IMR-90 (cell line): ENCODE data around the gene FOCAD. TPM values are rescaled to one million over a fixed set of nuclear protein-coding genes. Genes with fewer than 3 reads are reported as not detected.

Experiments used
- ATAC-seq: fragments of 200-7000 bp; cut with Tn5 transposase; 2 replicates; pipeline ENCODE4 v1.9.1; 2020; ENCODE audit warnings: low read depth, mild to moderate bottlenecking, moderate library complexity
- BruUV-seq: library from RNA; stranded (reverse); fragments of 400-500 nt; replicated peaks from 2 replicates; lab custom pipeline; 2021; lab: Mats Ljungman, UMichigan
- CTCF ChIA-PET: fragments of 300-600 bp; formaldehyde crosslinking; extraction: SDS; loops from one replicate; lab custom pipeline; 2021; ENCODE audit warnings: antibody characterized with exemption; lab: Yijun Ruan, JAX
- POLR2A ChIA-PET: fragments of 300-600 bp; sonication (Branson Sonifier 250); formaldehyde crosslinking; loops from one replicate; lab custom pipeline; 2022; ENCODE audit warnings: antibody characterized with exemption; ENCODE audit not compliant: unreplicated experiment; lab: Charles Lee
- DNase-seq: peaks from one replicate; pipeline ENCODE4 v3.0.0; 2013
- H2AFZ ChIP-seq: replicated peaks from 2 replicates; pipeline ENCODE3; 2013; ENCODE audit warnings: low read length, mild to moderate bottlenecking; ENCODE audit not compliant: poor library complexity
- H2AK5ac ChIP-seq: 2 replicates; pipeline ENCODE4 v1.6.1; 2013; ENCODE audit warnings: low read depth, low read length, inconsistent platforms
- H2AK9ac ChIP-seq: replicated peaks from 2 replicates; pipeline ENCODE3; 2013; ENCODE audit warnings: mild to moderate bottlenecking, low read depth, low read length, moderate library complexity; ENCODE audit not compliant: poor library complexity
- H2BK120ac ChIP-seq: 2 replicates; pipeline ENCODE4 v1.6.1; 2013; ENCODE audit warnings: low read depth, low read length, inconsistent platforms
- H2BK15ac ChIP-seq: 3 replicates; pipeline ENCODE4 v1.6.1; 2013; ENCODE audit warnings: low read depth, low read length, inconsistent platforms
- H2BK20ac ChIP-seq: 2 replicates; pipeline ENCODE4 v1.6.1; 2013; ENCODE audit warnings: low read depth, mild to moderate bottlenecking, inconsistent platforms, low read length, moderate library complexity
- H2BK5ac ChIP-seq: 2 replicates; pipeline ENCODE4 v1.6.1; 2013; ENCODE audit warnings: mild to moderate bottlenecking, low read depth, low read length, inconsistent platforms; ENCODE audit not compliant: poor library complexity, severe bottlenecking
- H3K14ac ChIP-seq: replicated peaks from 2 replicates; pipeline ENCODE4 v1.6.1; 2013; ENCODE audit warnings: low read depth, low read length, inconsistent platforms
- H3K18ac ChIP-seq: 2 replicates; pipeline ENCODE4 v1.6.1; 2013; ENCODE audit warnings: low read depth, low read length, control low read depth
- H3K23ac ChIP-seq: 2 replicates; pipeline ENCODE4 v1.6.1; 2013; ENCODE audit warnings: low read depth, low read length, inconsistent platforms
- H3K27ac ChIP-seq: 2 replicates; pipeline ENCODE4 v1.5.1; 2013; ENCODE audit warnings: mild to moderate bottlenecking, control low read depth, low read length; ENCODE audit not compliant: insufficient read depth
- H3K27me3 ChIP-seq: 2 replicates; pipeline ENCODE4 v1.6.1; 2013; ENCODE audit warnings: low read length; ENCODE audit not compliant: control insufficient read depth, insufficient read depth
- H3K36me3 ChIP-seq: 2 replicates; pipeline ENCODE4 v1.6.1; 2013; ENCODE audit warnings: low read length, mixed read lengths; ENCODE audit not compliant: control insufficient read depth, insufficient read depth
- H3K4ac ChIP-seq: 2 replicates; pipeline ENCODE4 v1.6.1; 2013; ENCODE audit warnings: low read depth, low read length, inconsistent platforms
- H3K4me1 ChIP-seq: 2 replicates; pipeline ENCODE4 v1.6.1; 2013; ENCODE audit warnings: low read length, mixed read lengths; ENCODE audit not compliant: control insufficient read depth, insufficient read depth
- H3K4me2 ChIP-seq: 2 replicates; pipeline ENCODE4 v1.6.1; 2013; ENCODE audit warnings: low read depth, mild to moderate bottlenecking, control low read depth, low read length, moderate library complexity
- H3K4me3 ChIP-seq: 2 replicates; pipeline ENCODE4 v1.5.1; 2013; ENCODE audit warnings: low read depth, mild to moderate bottlenecking, control low read depth, low read length, moderate library complexity; ENCODE audit not compliant: insufficient read depth
- H3K56ac ChIP-seq: 2 replicates; pipeline ENCODE4 v1.6.1; 2013; ENCODE audit warnings: low read length, inconsistent platforms; ENCODE audit not compliant: insufficient read depth; ENCODE audit errors: extremely low read depth
- H3K79me1 ChIP-seq, 2 experiments: 2 replicates each; pipeline ENCODE4 v1.6.1; 2013; ENCODE audit warnings: low read length in 2 of 2, inconsistent platforms in 1 of 2, low read depth in 1 of 2
- H3K9ac ChIP-seq: 2 replicates; pipeline ENCODE4 v1.6.1; 2013; ENCODE audit warnings: low read depth, low read length, control low read depth
- H3K9me1 ChIP-seq: 2 replicates; pipeline ENCODE4 v1.6.1; 2013; ENCODE audit warnings: low read length, inconsistent platforms; ENCODE audit not compliant: insufficient read depth
- H3K9me3 ChIP-seq: 2 replicates; pipeline ENCODE4 v1.6.1; 2013; ENCODE audit warnings: low read length; ENCODE audit not compliant: control insufficient read depth, insufficient read depth
- H4K20me1 ChIP-seq: 2 replicates; pipeline ENCODE4 v1.6.1; 2013; ENCODE audit warnings: low read length, inconsistent platforms; ENCODE audit not compliant: insufficient read depth
- H4K5ac ChIP-seq: 2 replicates; pipeline ENCODE4 v1.6.1; 2013; ENCODE audit warnings: mild to moderate bottlenecking, low read depth, low read length, control low read depth
- H4K8ac ChIP-seq, 2 experiments: 2 replicates each; pipeline ENCODE4 v1.6.1; 2013; ENCODE audit warnings: low read depth in 2 of 2, low read length in 2 of 2, control low read depth in 1 of 2, inconsistent platforms in 1 of 2
- H4K91ac ChIP-seq: 2 replicates; pipeline ENCODE4 v1.6.1; 2013; ENCODE audit warnings: low read depth, low read length, inconsistent platforms; ENCODE audit not compliant: insufficient read depth
- BHLHE40 ChIP-seq: fragments of 150-350 bp; IDR thresholded peaks from 2 replicates; pipeline ENCODE4 v1.6.1; 2016; ENCODE audit warnings: mild to moderate bottlenecking, low read depth, low read length
- CHD1 ChIP-seq: IDR thresholded peaks from 2 replicates; pipeline ENCODE4 v1.6.1; 2012; ENCODE audit warnings: low read depth, low read length, improper control_type of control experiment
- CTCF ChIP-seq: conservative IDR thresholded peaks from 2 replicates; pipeline ENCODE4 v1.5.1; 2012; ENCODE audit warnings: mild to moderate bottlenecking, low read depth, low read length, improper control_type of control experiment
- FOS ChIP-seq: fragments of 150-350 bp; IDR thresholded peaks from 2 replicates; pipeline ENCODE4 v1.6.1; 2016; ENCODE audit warnings: low read depth, low read length
- RAD21 ChIP-seq: IDR thresholded peaks from 2 replicates; pipeline ENCODE4 v1.6.1; 2012; ENCODE audit warnings: low read length, improper control_type of control experiment
- RCOR1 ChIP-seq: IDR thresholded peaks from 2 replicates; pipeline ENCODE4 v1.6.1; 2012; ENCODE audit warnings: mild to moderate bottlenecking, low read length, improper control_type of control experiment; ENCODE audit not compliant: insufficient replicate concordance
- WGBS, 2 experiments: methylation state at CpG; one replicate each; pipeline versions ENCODE4 v1.1.5 to v1.1.7; 2013; ENCODE audit warnings: missing lambda C conversion rate in 2 of 2; ENCODE audit not compliant: insufficient read length in 1 of 2; ENCODE audit errors: extremely low coverage in 2 of 2; 5-methylcytosine and 5-hydroxymethylcytosine counted together
- dilution Hi-C: fragments of 300-500 bp; cut with HindIII; formaldehyde crosslinking; loops from one replicate; pipeline ENCODE4 v1.14.3; 2018; ENCODE audit warnings: low sequenced_read_pairs; ENCODE audit not compliant: unreplicated experiment
- in situ Hi-C: fragments of 300-500 bp; cut with MboI; formaldehyde crosslinking; loops from 3 replicates; pipeline ENCODE4 v1.14.3; 2019; ENCODE audit warnings: low sequenced_read_pairs, inconsistent platforms, mixed read lengths
- intact Hi-C: fragments of 100-400 bp; cut with micrococcal nuclease; formaldehyde crosslinking; loops from 2 replicates; pipeline ENCODE4 v1.10.0; 2022
- polyA plus RNA-seq, 3 experiments: library from polyadenylated mRNA; depleted of rRNA; stranded (reverse); fragments of >200 nt; gene quantifications; 2 replicates each; pipeline ENCODE4 v1.2.3, GENCODE V29; 2012; ENCODE audit warnings: low replicate concordance in 1 of 3
- total RNA-seq: library from RNA; depleted of rRNA; stranded (reverse); fragments of >200 nt; gene quantifications from 2 replicates; pipeline ENCODE4 v1.2.3, GENCODE V29; 2012

FOCAD gene
- total and polyA plus RNA-seq, 2 of the 4 experiments (the other 2 are of a cell fraction), result 28.8 to 91.2 TPM

GRCh38 chr9:20804489-20805250, 120.6 kb downstream of the FOCAD start (continued):
- no peak for TF ChIP-seq CTCF

GRCh38 chr9:20805766-20806165, 121.7 kb downstream of the FOCAD start:
- dilution Hi-C loops, result no loop called here
- Histone ChIP-seq H3K18ac (no peak overlapping the region), H4K91ac (no peak overlapping the region), H2AFZ (no peak overlapping the region), H2BK15ac (no peak overlapping the region), H3K4me2 (no peak overlapping the region), H4K8ac (no peak overlapping the region), H3K56ac (no peak overlapping the region), H3K23ac (no peak overlapping the region), H3K36me3 (no peaks in the 10 kb centered on the region), H3K79me1 (peaks cover 0 to 7% of the 10 kb centered on the region in 2 experiments; a peak in 1 of 4 replicates), H2AK9ac (no peak overlapping the region), H3K27me3 (no peaks in the 10 kb centered on the region), H3K9ac (no peak overlapping the region), H3K4ac (no peak overlapping the region), H2BK120ac (no peak overlapping the region), H3K4me3 (no peak overlapping the region), H2AK5ac (no peak overlapping the region), H3K27ac (no peak overlapping the region), H3K9me1 (no peaks in the 10 kb centered on the region), H2BK20ac (no peak overlapping the region), H3K9me3 (no peaks in the 10 kb centered on the region), H4K20me1 (no peaks in the 10 kb centered on the region), H4K5ac (no peak overlapping the region), H3K4me1 (no peaks in the 10 kb centered on the region), H3K14ac (no peak overlapping the region), H2BK5ac (no peak overlapping the region)
- no peak for ATAC-seq
- intact Hi-C loops, result no loop called here
- no TSS peak for BruUV-seq
- no peak for DNase-seq
- TF ChIP-seq FOS, result no peak
- no peak for TF ChIP-seq RCOR1
- no peak for TF ChIP-seq RAD21
- no peak for TF ChIP-seq CHD1
- no peak for TF ChIP-seq BHLHE40
- 100% methylated on average over 1 of the region's 2 CpGs for WGBS, 2 experiments
- in situ Hi-C loops, result no loop called here
- ChIA-PET CTCF (interaction anchor here (1.0 kb wide), 1 partner anchor 71 kb away, joined by 4 read pairs; no protein-coding TSS in a partner anchor), POLR2A (no interaction called here)
